KMS-11 (cell line): Measurements from ENCODE around the gene BRF1.
"Not testable (repeated sequence)": the region's sequence is repeated elsewhere in the genome, so short reads cannot be mapped to it uniquely, and the experiment has no call there.

Experiments
- H2AFZ ChIP-seq: fragments of 200-600 bp; sonication (generic); 2 replicates; pipeline ENCODE4 v1.6.1; 2016; ENCODE audit warnings: antibody characterized with exemption, mixed run types, low read depth
- H3K27ac ChIP-seq: fragments of 200-600 bp; sonication (generic); 2 replicates; pipeline ENCODE4 v1.6.1; 2016; ENCODE audit warnings: mild to moderate bottlenecking, mixed run types
- H3K27me3 ChIP-seq: fragments of 200-600 bp; sonication (generic); 2 replicates; pipeline ENCODE4 v1.6.1; 2017; ENCODE audit warnings: mild to moderate bottlenecking, low read depth, mixed run types, moderate library complexity; ENCODE audit not compliant: insufficient read depth
- H3K36me3 ChIP-seq: fragments of 200-600 bp; sonication (generic); 2 replicates; pipeline ENCODE4 v1.6.1; 2017; ENCODE audit warnings: mild to moderate bottlenecking, mixed run types; ENCODE audit not compliant: insufficient read depth
- H3K4me1 ChIP-seq: fragments of 200-600 bp; sonication (generic); 2 replicates; pipeline ENCODE4 v1.6.1; 2016; ENCODE audit warnings: mild to moderate bottlenecking, low read depth, mixed run types; ENCODE audit not compliant: poor library complexity, severe bottlenecking
- H3K4me2 ChIP-seq: fragments of 200-600 bp; sonication (generic); 2 replicates; pipeline ENCODE4 v1.7.0; 2016; ENCODE audit warnings: mild to moderate bottlenecking, mixed run types
- H3K4me3 ChIP-seq: fragments of 200-600 bp; sonication (generic); IDR thresholded peaks from 2 replicates; pipeline ENCODE4 v1.6.1; 2017; ENCODE audit warnings: low read depth, low read length, mixed read lengths; ENCODE audit not compliant: insufficient read depth
- H3K79me2 ChIP-seq: fragments of 200-600 bp; sonication (generic); 2 replicates; pipeline ENCODE4 v1.6.1; 2016; ENCODE audit warnings: low read depth, mixed run types; ENCODE audit not compliant: insufficient read depth
- H3K9ac ChIP-seq: fragments of 200-600 bp; sonication (generic); 2 replicates; pipeline ENCODE4 v1.6.1; 2016; ENCODE audit warnings: mild to moderate bottlenecking, mixed run types
- H4K20me1 ChIP-seq: fragments of 200-600 bp; sonication (generic); 2 replicates; pipeline ENCODE4 v1.6.1; 2016; ENCODE audit warnings: mild to moderate bottlenecking, mixed run types; ENCODE audit not compliant: insufficient read depth
- TF ChIP-seq, protein P1 (sequence below): fragments of 200-600 bp; sonication (generic); conservative IDR thresholded peaks from 2 replicates; pipeline ENCODE4 v1.6.1; 2017; ENCODE audit warnings: low read depth, mild to moderate bottlenecking, antibody characterized with exemption, low read length, moderate library complexity, mixed read lengths

BRF1 gene

DNA sequence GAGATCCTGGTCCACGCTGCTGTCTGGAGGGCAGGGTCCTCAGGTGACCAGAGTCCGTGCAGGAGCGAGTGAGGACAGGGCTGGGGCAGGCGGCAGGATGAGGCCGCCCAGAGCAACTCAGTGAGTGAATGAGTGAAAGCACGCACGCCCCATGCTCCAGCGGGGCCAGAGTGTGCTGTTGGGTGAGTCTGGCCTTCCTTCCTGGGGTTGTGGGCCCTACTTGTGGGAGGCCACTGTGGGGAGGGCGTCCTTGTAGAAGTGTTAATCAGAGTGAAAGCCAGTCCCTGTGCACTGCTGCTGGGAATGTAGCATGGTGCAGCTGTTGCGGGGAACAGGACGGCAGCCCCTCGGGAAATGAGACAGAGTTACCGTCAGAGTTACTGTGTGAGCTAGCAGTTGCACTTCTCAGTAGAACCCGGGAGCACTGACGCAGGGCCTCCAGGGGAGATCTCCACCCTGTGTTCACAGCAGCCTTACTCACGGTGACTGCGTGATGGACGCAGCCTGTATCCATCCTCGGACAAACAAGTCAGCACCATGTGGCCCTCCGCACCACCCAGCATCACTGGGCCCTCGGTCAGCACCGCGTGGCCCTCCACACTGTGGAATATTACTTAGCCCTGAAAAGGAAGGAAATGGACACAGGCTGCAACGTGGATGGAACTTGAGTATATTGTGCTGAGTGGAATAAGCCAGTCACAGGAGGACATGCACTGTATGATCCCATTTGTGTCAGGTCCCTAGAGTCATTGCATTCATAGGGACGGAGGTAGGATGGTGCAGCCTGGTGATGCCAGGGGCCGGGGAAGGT, 35.9 kb upstream of the BRF1 start:
- no peak overlapping the region for H3K27ac ChIP-seq
- no peaks in the 10 kb centered on the region for H3K79me2 ChIP-seq
- no peak overlapping the region for H3K4me3 ChIP-seq
- H3K9ac ChIP-seq, result no peak overlapping the region
- H4K20me1 ChIP-seq, result no peaks in the 10 kb centered on the region; the same call in 1 of the 2 replicates
- no peaks in the 10 kb centered on the region for H3K36me3 ChIP-seq
- no peaks in the 10 kb centered on the region for H3K27me3 ChIP-seq
- peaks cover 29% of the 10 kb centered on the region for H3K4me1 ChIP-seq
- no peak overlapping the region for H2AFZ ChIP-seq
- TF ChIP-seq, protein P1, sequence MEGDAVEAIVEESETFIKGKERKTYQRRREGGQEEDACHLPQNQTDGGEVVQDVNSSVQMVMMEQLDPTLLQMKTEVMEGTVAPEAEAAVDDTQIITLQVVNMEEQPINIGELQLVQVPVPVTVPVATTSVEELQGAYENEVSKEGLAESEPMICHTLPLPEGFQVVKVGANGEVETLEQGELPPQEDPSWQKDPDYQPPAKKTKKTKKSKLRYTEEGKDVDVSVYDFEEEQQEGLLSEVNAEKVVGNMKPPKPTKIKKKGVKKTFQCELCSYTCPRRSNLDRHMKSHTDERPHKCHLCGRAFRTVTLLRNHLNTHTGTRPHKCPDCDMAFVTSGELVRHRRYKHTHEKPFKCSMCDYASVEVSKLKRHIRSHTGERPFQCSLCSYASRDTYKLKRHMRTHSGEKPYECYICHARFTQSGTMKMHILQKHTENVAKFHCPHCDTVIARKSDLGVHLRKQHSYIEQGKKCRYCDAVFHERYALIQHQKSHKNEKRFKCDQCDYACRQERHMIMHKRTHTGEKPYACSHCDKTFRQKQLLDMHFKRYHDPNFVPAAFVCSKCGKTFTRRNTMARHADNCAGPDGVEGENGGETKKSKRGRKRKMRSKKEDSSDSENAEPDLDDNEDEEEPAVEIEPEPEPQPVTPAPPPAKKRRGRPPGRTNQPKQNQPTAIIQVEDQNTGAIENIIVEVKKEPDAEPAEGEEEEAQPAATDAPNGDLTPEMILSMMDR, result no peak
- H3K4me2 ChIP-seq, result no peak overlapping the region

DNA sequence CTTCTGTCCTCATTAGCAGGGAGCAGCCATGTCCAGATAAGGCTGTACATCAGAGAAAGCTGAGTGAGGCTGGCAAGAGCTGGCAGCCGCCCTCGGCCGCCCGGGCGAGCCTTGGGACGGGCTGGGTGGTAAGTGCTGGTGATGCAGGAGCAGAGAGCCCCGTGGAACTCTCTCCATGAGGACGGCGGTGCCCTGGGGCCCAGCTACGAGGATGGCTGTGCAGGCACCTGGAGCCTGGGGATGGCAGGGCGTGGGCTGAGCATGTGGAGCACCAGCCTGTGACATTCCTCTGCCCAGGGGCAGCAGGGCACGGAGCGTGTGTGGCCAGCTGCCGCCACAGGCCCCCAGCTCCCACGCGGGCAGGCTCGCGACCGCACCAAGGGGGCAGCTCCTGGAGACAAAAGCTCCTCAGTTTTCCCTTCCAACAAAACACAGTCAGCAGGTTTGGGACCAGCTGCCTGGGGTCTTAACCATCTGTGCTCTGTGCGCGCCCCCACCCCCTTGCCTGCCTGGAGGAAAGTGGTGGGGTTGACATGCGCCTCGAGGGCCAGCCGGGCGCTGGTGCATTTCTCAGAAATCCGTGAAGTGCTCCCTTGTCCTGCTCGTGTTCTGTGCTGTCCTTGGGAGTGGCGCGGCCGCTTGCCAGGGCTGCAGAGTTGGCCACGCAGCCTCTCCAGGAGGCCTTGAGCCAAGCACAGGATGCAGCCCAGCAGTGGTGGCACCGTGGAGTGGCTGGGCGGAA, 35.1 kb upstream of the BRF1 start:
- TF ChIP-seq, protein P1, result no peak
- H3K79me2 ChIP-seq, result no peaks in the 10 kb centered on the region

DNA sequence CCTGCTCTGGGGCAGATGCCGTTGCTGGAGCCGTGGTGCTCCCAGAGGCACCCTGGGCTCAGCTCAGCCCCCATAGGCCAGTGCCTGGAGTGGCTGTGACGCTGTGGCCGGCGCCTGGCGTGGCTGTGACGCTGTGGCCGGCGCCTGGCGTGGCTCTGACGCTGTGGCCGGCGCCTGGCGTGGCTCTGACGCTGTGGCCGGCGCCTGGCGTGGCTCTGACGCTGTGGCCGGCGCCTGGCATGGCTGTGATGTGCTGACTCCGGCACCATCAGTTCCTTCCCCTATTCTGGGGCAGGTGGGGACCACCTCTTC, 34.4 kb upstream of the BRF1 start:
- not testable (repeated sequence) for H3K4me2 ChIP-seq, H3K4me3 ChIP-seq, H3K9ac ChIP-seq, H3K27ac ChIP-seq, H4K20me1 ChIP-seq, H3K36me3 ChIP-seq, H3K27me3 ChIP-seq, H3K79me2 ChIP-seq, H2AFZ ChIP-seq
- H3K4me1 ChIP-seq, result peaks cover 16% of the 10 kb centered on the region

More for the DNA sequence above, 35.1 kb upstream of the BRF1 start:
- Histone ChIP-seq H3K4me2 (no peak overlapping the region), H2AFZ (no peak overlapping the region), H3K4me3 (no peak overlapping the region), H3K27me3 (no peaks in the 10 kb centered on the region), H3K4me1 (peaks cover 21% of the 10 kb centered on the region), H3K27ac (no peak overlapping the region), H3K9ac (no peak overlapping the region), H3K36me3 (no peaks in the 10 kb centered on the region), H4K20me1 (no peaks in the 10 kb centered on the region; the same call in 1 of the 2 replicates)

DNA sequence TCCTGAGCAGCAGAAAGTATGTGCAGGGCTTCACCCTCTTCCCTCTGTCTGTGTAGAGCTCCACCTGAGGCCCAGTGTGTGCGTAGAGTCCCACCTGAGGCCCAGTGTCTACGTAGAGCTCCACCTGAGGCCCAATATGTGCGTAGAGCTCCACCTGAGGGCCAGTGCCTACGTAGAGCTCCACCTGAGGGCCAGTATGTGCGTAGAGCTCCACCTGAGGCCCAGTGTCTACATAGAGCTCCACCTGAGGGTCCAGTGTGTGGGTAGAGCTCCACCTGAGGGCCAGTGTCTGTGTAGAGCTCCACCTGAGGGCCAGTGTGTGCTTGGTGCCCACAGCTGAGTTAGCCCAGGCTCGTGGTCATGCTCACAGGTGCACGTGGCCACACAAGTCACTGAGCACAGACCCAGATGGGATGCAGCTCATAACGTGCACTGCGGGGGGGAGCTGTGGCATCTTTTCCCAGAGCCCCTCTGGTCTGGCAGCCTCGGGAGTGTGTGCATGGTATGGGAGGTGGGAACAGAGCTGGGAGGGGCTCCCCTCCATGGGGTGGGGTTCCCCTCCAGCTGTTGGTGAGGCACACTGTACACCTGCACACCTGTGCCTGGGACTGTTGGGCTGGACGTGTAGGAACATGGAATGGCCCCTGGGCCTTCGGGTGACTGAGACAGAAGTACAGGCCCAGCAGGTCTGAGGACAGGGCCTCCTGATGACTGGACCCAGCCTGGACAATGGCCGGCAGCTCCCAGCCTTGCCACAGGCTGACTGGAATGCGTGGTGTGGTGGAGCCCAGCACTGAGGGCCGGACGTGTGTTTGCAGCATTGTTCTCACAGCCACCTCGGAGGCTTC, 33.8 kb upstream of the BRF1 start:
- TF ChIP-seq, protein P1, result no peak
- Histone ChIP-seq H3K4me2 (no peak overlapping the region), H3K27ac (no peak overlapping the region), H4K20me1 (no peaks in the 10 kb centered on the region), H3K4me3 (no peak overlapping the region), H2AFZ (no peak overlapping the region), H3K79me2 (no peaks in the 10 kb centered on the region), H3K36me3 (no peaks in the 10 kb centered on the region), H3K27me3 (no peaks in the 10 kb centered on the region), H3K4me1 (peaks cover 10% of the 10 kb centered on the region), H3K9ac (no peak overlapping the region)
